Measurements from ENCODE around the gene SNPH. TPM values are rescaled to one million over a fixed set of nuclear protein-coding genes. Genes with fewer than 3 reads are reported as not detected.

Gene SNPH
- total and polyA plus RNA-seq, 7 donors: under 0.01 to 21.0 (median 6.4) TPM

DNA sequence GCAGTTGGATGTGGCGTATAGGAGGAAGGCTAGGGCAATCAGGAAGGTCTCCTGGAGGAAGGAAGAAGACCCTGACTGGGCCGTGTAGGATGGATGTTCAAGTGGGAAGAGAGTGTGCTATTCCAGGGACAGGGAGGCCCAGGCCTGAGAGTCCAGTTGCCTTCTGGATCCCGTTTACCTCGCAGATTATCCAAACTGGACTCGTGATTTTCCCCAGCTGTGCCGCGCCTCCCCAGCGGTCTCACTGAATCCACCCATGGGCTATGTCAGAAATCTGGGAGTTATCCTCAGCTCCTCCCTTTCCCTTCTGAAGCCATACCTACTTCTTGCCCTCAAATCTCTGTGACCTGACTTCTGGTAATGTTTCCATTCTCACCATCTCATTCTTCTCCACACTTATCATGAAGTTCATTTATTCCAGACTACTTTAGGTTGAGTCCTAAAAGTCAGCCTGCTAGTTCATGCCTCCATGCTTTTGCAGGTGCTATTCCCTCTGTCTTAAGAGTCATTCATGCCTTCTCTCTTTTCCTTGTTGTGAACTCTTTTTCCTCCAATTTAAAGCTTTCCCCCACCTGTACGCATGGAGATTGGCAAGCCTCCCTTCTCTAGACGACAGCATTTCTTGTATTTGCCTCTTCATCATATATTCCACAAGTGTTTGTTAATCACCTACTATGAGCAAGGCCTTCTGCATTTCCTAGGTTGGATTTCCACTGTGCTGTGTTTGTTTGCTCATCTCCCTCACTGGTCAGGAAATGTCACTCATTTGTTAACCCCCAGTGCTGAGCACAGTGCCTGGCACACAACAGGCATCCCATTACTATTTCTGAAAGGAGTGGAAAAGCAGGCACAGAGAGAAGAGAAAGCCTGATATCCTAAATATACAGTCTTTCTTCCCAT is 60.2 kb downstream of the SNPH start:
- peak in 1 of 2 donors; percentile 15 for TF ChIP-seq POLR2A (IDR thresholded peaks at IDR 0.05)
- TF ChIP-seq POLR2AphosphoS5 (IDR thresholded peaks at IDR 0.05): no peak
- 27 to 43% methylated on average over 10 of the region's 10 CpGs for WGBS, 2 donors
- Histone ChIP-seq H3K27ac (peak overlapping the region; percentile 97 to 99 (median 98)), H3K9me3 (no peaks in the 10 kb centered on the region), H3K36me3 (no peaks in the 10 kb centered on the region), H3K4me1 (peaks cover 0 to 51% (median 49%) of the 10 kb centered on the region in 4 donors), H3K4me3 (peak overlapping the region; percentile 87 to 90 (median 89)), H3K27me3 (no peaks in the 10 kb centered on the region)
- intact Hi-C loops (cut with DNase I): loop anchor here (2.0 kb wide), 1 partner anchor 57 kb away; no protein-coding TSS in a partner anchor
- peak; percentile 73 for DNase-seq

GRCh38 chr20:1327241-1327653 is 61.2 kb downstream of the SNPH start:
- DNase-seq: peak; percentile 66
- no peaks in the 10 kb centered on the region for H3K9me3 ChIP-seq
- intact Hi-C loops (cut with DNase I): loop anchor here (2.0 kb wide), 1 partner anchor 56 kb away; no protein-coding TSS in a partner anchor
- peak in 2 of 4 donors; percentile 15 to 35 for TF ChIP-seq POLR2AphosphoS5 (IDR thresholded peaks at IDR 0.05)
- TF ChIP-seq EP300 (IDR thresholded peaks at IDR 0.05): no peak
- H3K4me1 ChIP-seq: peaks cover 0 to 51% (median 49%) of the 10 kb centered on the region in 4 donors
- 71 to 81% methylated on average over 8 of the region's 8 CpGs for WGBS, 2 donors
- H3K27me3 ChIP-seq: no peaks in the 10 kb centered on the region
- no peaks in the 10 kb centered on the region for H3K36me3 ChIP-seq
- H3K27ac ChIP-seq: peak overlapping the region; percentile 97 to 99 (median 98)
- H3K4me3 ChIP-seq: no peak overlapping the region

DNA sequence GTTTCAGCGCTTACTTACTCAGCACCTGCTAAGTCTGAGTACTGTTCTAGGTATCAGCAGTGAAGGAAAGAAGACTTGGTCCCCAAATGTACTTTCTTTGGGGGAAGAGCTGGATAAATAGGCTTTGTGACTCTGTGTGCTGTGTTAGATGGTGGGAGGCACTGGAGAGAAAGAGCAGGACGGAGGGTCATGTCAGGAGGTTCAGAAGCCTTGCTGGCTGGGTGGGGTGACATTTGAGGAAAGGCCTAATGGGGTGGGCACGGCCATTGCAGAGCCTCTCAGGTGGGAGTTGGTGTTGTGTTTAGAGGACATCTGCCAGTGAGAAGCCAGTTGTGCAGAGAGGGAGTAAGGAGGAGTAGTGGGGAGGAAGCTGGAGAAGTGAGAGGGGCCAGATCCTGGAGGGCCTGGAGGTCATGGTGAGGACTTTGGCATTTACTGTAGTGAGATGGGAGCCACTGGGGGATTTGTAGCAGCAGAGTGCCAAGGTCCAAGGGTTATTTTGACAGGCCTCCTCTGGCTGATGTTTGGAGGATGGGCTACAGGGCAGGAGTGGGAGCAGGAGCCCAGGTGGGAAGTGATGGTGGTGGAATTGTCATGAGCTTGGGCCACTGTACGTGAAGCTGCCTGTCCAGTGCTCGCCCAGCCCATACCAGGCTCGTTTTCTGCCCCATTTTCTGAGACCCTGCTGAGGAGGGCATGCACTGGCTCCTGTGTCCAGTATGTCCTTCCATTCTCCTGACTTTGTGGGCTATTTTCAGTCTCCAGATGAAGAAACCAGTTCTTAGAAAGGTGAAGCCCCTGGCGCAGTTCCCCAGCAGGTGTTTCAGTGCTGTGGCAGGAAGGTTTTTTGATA is 62.0 kb downstream of the SNPH start:
- TF ChIP-seq POLR2A (IDR thresholded peaks at IDR 0.05): no peak
- TF ChIP-seq, protein P1, sequence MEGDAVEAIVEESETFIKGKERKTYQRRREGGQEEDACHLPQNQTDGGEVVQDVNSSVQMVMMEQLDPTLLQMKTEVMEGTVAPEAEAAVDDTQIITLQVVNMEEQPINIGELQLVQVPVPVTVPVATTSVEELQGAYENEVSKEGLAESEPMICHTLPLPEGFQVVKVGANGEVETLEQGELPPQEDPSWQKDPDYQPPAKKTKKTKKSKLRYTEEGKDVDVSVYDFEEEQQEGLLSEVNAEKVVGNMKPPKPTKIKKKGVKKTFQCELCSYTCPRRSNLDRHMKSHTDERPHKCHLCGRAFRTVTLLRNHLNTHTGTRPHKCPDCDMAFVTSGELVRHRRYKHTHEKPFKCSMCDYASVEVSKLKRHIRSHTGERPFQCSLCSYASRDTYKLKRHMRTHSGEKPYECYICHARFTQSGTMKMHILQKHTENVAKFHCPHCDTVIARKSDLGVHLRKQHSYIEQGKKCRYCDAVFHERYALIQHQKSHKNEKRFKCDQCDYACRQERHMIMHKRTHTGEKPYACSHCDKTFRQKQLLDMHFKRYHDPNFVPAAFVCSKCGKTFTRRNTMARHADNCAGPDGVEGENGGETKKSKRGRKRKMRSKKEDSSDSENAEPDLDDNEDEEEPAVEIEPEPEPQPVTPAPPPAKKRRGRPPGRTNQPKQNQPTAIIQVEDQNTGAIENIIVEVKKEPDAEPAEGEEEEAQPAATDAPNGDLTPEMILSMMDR (IDR thresholded peaks at IDR 0.05): no peak
- no peak for TF ChIP-seq POLR2AphosphoS5 (IDR thresholded peaks at IDR 0.05)
- no peak for TF ChIP-seq EP300 (IDR thresholded peaks at IDR 0.05)
- 70 to 86% methylated on average over 7 of the region's 7 CpGs for WGBS, 2 donors
- intact Hi-C loops (cut with DNase I): loop anchor here (2.0 kb wide), 1 partner anchor 55 kb away; no protein-coding TSS in a partner anchor
- H3K36me3 ChIP-seq: no peaks in the 10 kb centered on the region
- H3K4me3 ChIP-seq: peak overlapping the region in 1 of 4 donors; percentile 4
- H3K27me3 ChIP-seq: no peaks in the 10 kb centered on the region
- peak; percentile 49 for DNase-seq
- no peaks in the 10 kb centered on the region for H3K9me3 ChIP-seq
- H3K27ac ChIP-seq: peak overlapping the region; percentile 97 to 99 (median 98)
- peaks cover 0 to 51% (median 49%) of the 10 kb centered on the region in 4 donors for H3K4me1 ChIP-seq

- H3K4me3 ChIP-seq: peak within 1 kb of the TSS in 1 of 4 donors; percentile 4
These were observed 62.7 kb downstream of the SNPH start, which contains the start of gene SDCBP2 for GRCh38 chr20:1328680-1329330. Gene SDCBP2, minus strand, starts transcription at chr20:1329139. Its CDS starts 8,723 bp downstream, at chr20:1320416.

More at GRCh38 chr20:1328680-1329330, 62.7 kb downstream of the SNPH start, which contains the start of gene SDCBP2:
- Histone ChIP-seq H3K27me3 (no peaks in the 10 kb centered on the region), H3K4me1 (peaks cover 0 to 51% (median 49%) of the 10 kb centered on the region in 4 donors), H3K27ac (peak within 1 kb of the TSS; percentile 97 to 99 (median 98)), H3K9me3 (no peaks in the 10 kb centered on the region), H3K36me3 (no peaks in the 10 kb centered on the region)
- intact Hi-C loops (cut with DNase I): no loop called here
- TF ChIP-seq POLR2A (IDR thresholded peaks at IDR 0.05) (peak in 1 of 2 donors; percentile 80), POLR2AphosphoS5 (IDR thresholded peaks at IDR 0.05) (peak in 1 of 4 donors; percentile 53), EP300 (IDR thresholded peaks at IDR 0.05) (no peak)
- TF ChIP-seq, protein P1 (IDR thresholded peaks at IDR 0.05): no peak
- DNase-seq: peak; percentile 49
- 24 to 66% methylated on average over 8 of the region's 8 CpGs for WGBS, 2 donors
